Measurements from ENCODE around the gene NINJ1. TPM values are rescaled to one million over a fixed set of nuclear protein-coding genes. Genes with fewer than 3 reads are reported as not detected.
"Not testable (repeated sequence)": the region's sequence is repeated elsewhere in the genome, so short reads cannot be mapped to it uniquely, and the experiment has no call there.

NINJ1 gene
- total RNA-seq, 1 donor from 2014 or later = 29.4 TPM

GRCh38 chr9:93108291-93109041 lies 25.6 kb downstream of the NINJ1 start:
- peak; percentile 14 for DNase-seq
- peaks cover 3% of the 10 kb centered on the region for H3K27me3 Mint-ChIP-seq (ENCODE audit: unreplicated experiment)
- no peak for TF ChIP-seq CTCF (IDR thresholded peaks at IDR 0.05; ENCODE audit: partially characterized antibody, unreplicated experiment)
- H3K27ac Mint-ChIP-seq (ENCODE audit: unreplicated experiment) = no peak overlapping the region
- H3K4me1 Mint-ChIP-seq (ENCODE audit: low read depth, unreplicated experiment) = peaks cover 6% of the 10 kb centered on the region
- no peak overlapping the region for H3K4me3 Mint-ChIP-seq (ENCODE audit: unreplicated experiment)
- H3K36me3 Mint-ChIP-seq (ENCODE audit: unreplicated experiment) = peaks cover 16% of the 10 kb centered on the region
- peaks cover 1% of the 10 kb centered on the region for H3K9me3 Mint-ChIP-seq (ENCODE audit: unreplicated experiment)

GRCh38 chr9:93107825-93108161 lies 26.3 kb downstream of the NINJ1 start:
- Mint-ChIP-seq H3K9me3 (ENCODE audit: unreplicated experiment) (peaks cover 2% of the 10 kb centered on the region), H3K4me1 (ENCODE audit: low read depth, unreplicated experiment) (peaks cover 6% of the 10 kb centered on the region), H3K27me3 (ENCODE audit: unreplicated experiment) (peaks cover 3% of the 10 kb centered on the region), H3K27ac (ENCODE audit: unreplicated experiment) (no peak overlapping the region), H3K36me3 (ENCODE audit: unreplicated experiment) (peaks cover 18% of the 10 kb centered on the region), H3K4me3 (ENCODE audit: unreplicated experiment) (no peak overlapping the region)
- TF ChIP-seq CTCF (IDR thresholded peaks at IDR 0.05; ENCODE audit: partially characterized antibody, unreplicated experiment) = no peak
- DNase-seq = no peak

GRCh38 chr9:93107151-93107824 lies 26.8 kb downstream of the NINJ1 start:
- peak; percentile 13 for DNase-seq
- peaks cover 19% of the 10 kb centered on the region for H3K36me3 Mint-ChIP-seq (ENCODE audit: unreplicated experiment)
- H3K4me3 Mint-ChIP-seq (ENCODE audit: unreplicated experiment) = no peak overlapping the region
- peaks cover 6% of the 10 kb centered on the region for H3K4me1 Mint-ChIP-seq (ENCODE audit: low read depth, unreplicated experiment)
- H3K9me3 Mint-ChIP-seq (ENCODE audit: unreplicated experiment) = peaks cover 2% of the 10 kb centered on the region
- no peak overlapping the region for H3K27ac Mint-ChIP-seq (ENCODE audit: unreplicated experiment)
- H3K27me3 Mint-ChIP-seq (ENCODE audit: unreplicated experiment) = peaks cover 3% of the 10 kb centered on the region
- no peak for TF ChIP-seq CTCF (IDR thresholded peaks at IDR 0.05; ENCODE audit: partially characterized antibody, unreplicated experiment)

GRCh38 chr9:93105620-93106019 lies 28.4 kb downstream of the NINJ1 start:
- no peak overlapping the region for H3K27ac Mint-ChIP-seq (ENCODE audit: unreplicated experiment)
- H3K4me1 Mint-ChIP-seq (ENCODE audit: low read depth, unreplicated experiment) = peaks cover 3% of the 10 kb centered on the region

GRCh38 chr9:93101086-93101485 lies 33.0 kb downstream of the NINJ1 start:
- not testable (repeated sequence) for H3K4me1 Mint-ChIP-seq (ENCODE audit: low read depth, unreplicated experiment); H3K4me3 Mint-ChIP-seq (ENCODE audit: unreplicated experiment); H3K27ac Mint-ChIP-seq (ENCODE audit: unreplicated experiment); H3K27me3 Mint-ChIP-seq (ENCODE audit: unreplicated experiment); H3K9me3 Mint-ChIP-seq (ENCODE audit: unreplicated experiment)
- DNase-seq = peak; percentile 3
- peaks cover 24% of the 10 kb centered on the region for H3K36me3 Mint-ChIP-seq (ENCODE audit: unreplicated experiment)

More at GRCh38 chr9:93105620-93106019, 28.4 kb downstream of the NINJ1 start:
- H3K36me3 Mint-ChIP-seq (ENCODE audit: unreplicated experiment) = peaks cover 20% of the 10 kb centered on the region
- no peak for DNase-seq
- no peak overlapping the region for H3K4me3 Mint-ChIP-seq (ENCODE audit: unreplicated experiment)
- TF ChIP-seq CTCF (IDR thresholded peaks at IDR 0.05; ENCODE audit: partially characterized antibody, unreplicated experiment) = no peak
- peaks cover 2% of the 10 kb centered on the region for H3K9me3 Mint-ChIP-seq (ENCODE audit: unreplicated experiment)
- peaks cover 3% of the 10 kb centered on the region for H3K27me3 Mint-ChIP-seq (ENCODE audit: unreplicated experiment)
